ENCODE results near the gene PIK3R6.

The PIK3R6 gene

DNA sequence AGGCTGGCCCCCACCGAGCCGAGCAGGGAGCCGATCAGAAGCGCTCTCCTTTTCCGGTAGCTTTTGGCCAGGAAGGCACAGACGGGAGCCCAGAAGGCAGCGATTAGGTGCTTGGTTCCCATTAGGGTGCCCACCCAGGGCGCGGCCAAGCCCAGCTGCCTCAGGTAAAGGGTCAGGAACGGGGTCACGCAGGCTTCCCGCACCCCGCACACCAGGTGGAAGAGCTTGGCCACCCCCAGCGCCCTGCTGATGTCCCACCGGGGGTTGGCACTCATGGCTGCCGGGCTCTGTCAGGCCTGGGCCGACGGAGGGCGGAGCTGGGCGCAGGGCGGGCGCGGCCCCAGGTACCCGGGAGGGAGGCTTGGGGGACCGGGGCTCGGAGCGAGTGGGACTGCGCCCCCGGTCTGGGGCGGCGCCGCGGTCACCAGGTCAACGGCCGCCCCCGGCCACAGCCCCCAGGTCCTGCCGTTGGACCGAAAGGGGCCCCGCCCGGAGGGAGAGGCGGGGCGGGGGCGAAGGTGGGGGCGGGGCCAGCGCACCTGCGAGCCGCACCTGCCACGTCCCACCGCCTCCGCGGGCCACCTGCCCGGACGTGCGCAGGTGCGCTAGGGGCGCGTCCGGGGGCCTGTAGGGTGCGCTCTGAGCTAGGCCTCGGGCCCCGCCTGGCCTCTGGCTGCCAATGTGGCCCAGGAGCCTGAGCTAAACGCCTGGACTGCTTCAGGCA is 68.5 kb downstream of the PIK3R6 start, which contains the start of gene MFSD6L:
Gene MFSD6L (minus strand): TSS at position 520 of the 724 bp plus-strand sequence. CDS start 245 bp downstream, at position 275.
- no peaks in the 10 kb centered on the region for H3K9me3 Mint-ChIP-seq
- no peak within 1 kb of the TSS for H3K4me3 Mint-ChIP-seq
- DNase-seq: no peak
- no peaks in the 10 kb centered on the region for H3K36me3 Mint-ChIP-seq (ENCODE audit: low read depth)
- H3K27me3 Mint-ChIP-seq: no peaks in the 10 kb centered on the region
- no peak within 1 kb of the TSS for H3K27ac Mint-ChIP-seq
- no peaks in the 10 kb centered on the region for H3K4me1 Mint-ChIP-seq (ENCODE audit: low read depth)

DNA sequence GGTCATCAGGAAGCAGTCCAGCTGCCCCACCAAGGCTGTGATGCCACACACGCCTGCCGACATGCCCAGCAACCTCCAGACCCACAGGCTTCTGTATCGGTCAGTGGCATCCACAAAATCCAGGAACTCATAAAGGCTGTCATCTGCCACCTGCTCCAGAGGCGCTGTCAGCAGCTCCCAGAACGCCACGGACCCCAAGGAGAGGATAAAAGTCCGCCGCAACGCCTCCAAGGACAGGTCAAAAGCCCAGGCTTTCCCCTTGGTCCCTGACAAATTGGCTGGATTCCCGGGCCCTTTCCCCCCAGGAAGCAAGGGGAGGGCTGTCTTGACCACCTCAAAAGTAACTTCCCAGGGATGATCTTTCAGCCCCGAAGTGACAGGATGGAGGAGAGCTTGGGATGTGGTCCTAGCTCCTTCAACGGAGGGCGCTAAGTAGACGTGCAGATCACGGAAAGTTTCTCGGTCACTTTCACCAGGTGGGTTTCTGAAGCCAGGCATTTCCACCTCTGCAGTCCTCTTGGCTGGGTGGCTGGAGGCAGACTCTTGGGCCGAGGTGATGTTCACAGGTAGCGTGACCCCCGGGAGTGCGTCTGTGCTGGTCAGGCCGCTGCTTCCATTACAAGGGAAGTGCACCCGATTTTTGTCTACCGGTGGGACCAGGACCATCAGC is 69.2 kb downstream of the PIK3R6 start:
- Mint-ChIP-seq H3K4me1 (ENCODE audit: low read depth) (no peaks in the 10 kb centered on the region), H3K9me3 (no peaks in the 10 kb centered on the region), H3K36me3 (ENCODE audit: low read depth) (no peaks in the 10 kb centered on the region)

DNA sequence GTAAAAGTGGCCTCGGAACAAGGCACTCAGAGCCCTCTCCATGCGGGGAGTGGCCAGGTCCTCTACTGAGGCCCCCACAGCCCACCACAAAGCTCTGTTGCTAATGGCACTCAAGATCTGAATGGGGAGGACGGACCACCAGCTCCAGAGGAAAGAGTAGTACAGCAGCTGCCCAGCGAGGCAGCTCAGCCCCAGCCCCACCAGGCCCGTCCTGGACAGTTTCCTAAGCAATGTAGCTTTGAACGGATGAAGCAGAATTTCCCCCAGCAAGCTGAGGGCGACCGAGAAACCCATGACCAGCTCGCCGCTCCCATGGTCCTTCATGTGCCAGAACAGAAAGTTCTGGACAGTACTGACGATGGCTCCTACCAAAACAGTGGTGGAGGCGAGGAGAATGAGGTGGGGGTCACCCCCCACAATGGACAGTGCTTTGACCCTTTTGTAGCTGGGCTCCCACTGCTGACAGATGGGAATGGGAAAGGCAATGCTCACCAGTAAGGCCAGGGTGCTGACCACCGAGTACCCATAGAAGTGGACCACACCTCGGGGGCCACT is 69.8 kb downstream of the PIK3R6 start:
- no peaks in the 10 kb centered on the region for H3K27me3 Mint-ChIP-seq
- H3K27ac Mint-ChIP-seq: no peak overlapping the region
- no peak overlapping the region for H3K4me3 Mint-ChIP-seq
- DNase-seq: no peak
- H3K36me3 Mint-ChIP-seq (ENCODE audit: low read depth): no peaks in the 10 kb centered on the region
- H3K9me3 Mint-ChIP-seq: no peaks in the 10 kb centered on the region
- no peaks in the 10 kb centered on the region for H3K4me1 Mint-ChIP-seq (ENCODE audit: low read depth)

More for the DNA sequence above, 69.2 kb downstream of the PIK3R6 start:
- H3K27me3 Mint-ChIP-seq: no peaks in the 10 kb centered on the region
- no peak overlapping the region for H3K27ac Mint-ChIP-seq
- H3K4me3 Mint-ChIP-seq: no peak overlapping the region
- no peak for DNase-seq

DNA sequence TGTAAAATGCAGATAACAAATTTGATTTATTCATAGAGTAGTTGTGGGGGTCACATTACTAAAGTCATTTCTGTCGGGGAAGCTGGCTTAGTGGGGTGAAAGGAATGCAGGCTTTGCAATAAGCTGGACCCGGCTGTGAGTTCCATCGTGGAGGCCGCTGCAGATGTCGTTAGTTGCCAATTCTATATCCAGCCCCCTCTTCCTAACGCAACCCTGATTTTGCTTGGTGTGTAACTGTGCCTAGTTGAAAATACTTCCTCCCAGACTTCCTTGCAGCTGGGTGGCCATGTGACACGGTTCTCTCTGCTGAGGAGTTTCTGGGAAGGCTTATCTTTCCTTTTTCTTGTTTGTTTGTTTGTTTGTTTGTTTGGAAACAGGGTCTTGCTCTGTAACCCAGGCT is 72.8 kb downstream of the PIK3R6 start:
- Mint-ChIP-seq H3K36me3 (ENCODE audit: low read depth) (no peaks in the 10 kb centered on the region), H3K4me1 (ENCODE audit: low read depth) (peaks cover 3% of the 10 kb centered on the region), H3K27me3 (no peaks in the 10 kb centered on the region), H3K4me3 (no peak overlapping the region), H3K9me3 (peaks cover 10% of the 10 kb centered on the region), H3K27ac (no peak overlapping the region)
- no peak for DNase-seq

DNA sequence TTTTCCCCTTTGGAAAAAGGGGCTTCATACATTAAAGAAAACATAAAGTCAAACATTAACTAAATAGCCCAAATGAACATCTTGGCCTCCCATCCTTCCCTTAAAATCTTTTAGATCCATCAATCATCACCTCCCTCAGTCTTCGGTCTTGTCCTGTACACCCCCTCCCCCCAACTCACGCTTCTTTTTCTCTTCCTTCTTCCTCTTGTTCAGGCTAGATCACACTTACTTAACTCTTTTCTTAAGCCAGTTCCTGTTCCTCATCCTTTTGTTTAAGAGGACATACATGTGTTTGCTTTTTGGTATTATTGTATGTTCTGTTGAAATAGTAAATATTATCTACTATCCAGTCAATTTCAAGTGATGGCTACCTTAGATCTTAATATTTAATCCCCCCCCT is 73.8 kb downstream of the PIK3R6 start:
- H3K27ac Mint-ChIP-seq: no peak overlapping the region
- peaks cover 10% of the 10 kb centered on the region for H3K9me3 Mint-ChIP-seq
- H3K4me1 Mint-ChIP-seq (ENCODE audit: low read depth): peaks cover 3% of the 10 kb centered on the region
- H3K36me3 Mint-ChIP-seq (ENCODE audit: low read depth): no peaks in the 10 kb centered on the region
- no peaks in the 10 kb centered on the region for H3K27me3 Mint-ChIP-seq
- no peak overlapping the region for H3K4me3 Mint-ChIP-seq
- DNase-seq: no peak

DNA sequence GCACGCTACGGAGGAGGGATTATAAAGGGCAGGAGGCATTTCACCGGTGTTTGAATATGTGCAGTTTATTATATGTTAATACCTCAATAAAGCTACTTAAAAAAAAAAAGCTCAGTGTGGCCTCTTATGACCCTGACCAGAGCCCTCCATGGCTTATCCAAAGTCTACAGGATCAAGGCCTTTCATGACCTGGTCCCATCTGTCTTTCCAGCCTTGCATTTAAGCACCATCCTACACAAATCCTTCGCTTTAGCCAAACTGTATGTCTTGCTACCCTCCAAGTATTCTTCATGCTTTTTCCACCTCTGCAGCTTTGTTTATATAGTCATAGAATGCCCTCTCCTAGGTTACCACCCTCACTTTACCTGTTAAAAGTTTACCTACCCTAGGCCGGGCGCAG is 74.8 kb downstream of the PIK3R6 start:
- H3K27ac Mint-ChIP-seq: no peak overlapping the region
- H3K27me3 Mint-ChIP-seq: no peaks in the 10 kb centered on the region
- no peak for DNase-seq
- no peaks in the 10 kb centered on the region for H3K36me3 Mint-ChIP-seq (ENCODE audit: low read depth)
- H3K9me3 Mint-ChIP-seq: peaks cover 10% of the 10 kb centered on the region
- H3K4me3 Mint-ChIP-seq: no peak overlapping the region
- peaks cover 3% of the 10 kb centered on the region for H3K4me1 Mint-ChIP-seq (ENCODE audit: low read depth)

DNA sequence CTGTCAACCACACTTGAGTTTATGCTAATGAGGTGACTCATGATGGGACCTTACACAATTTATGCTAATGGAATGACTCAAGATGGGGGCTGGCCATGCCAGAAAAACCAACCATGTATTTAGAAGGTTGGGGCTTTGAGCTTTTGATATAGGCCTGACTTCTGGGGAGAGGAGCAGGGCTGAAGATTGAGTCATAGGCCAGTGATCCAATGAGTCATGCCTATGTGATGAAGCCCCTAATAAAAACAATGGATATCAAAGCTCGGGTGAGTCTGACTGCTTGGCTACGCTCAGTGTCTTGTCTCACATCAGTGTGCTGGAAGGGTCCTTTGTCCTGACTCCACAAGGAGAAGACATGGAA is 75.6 kb downstream of the PIK3R6 start:
- Mint-ChIP-seq H3K36me3 (ENCODE audit: low read depth) (no peaks in the 10 kb centered on the region), H3K9me3 (peaks cover 10% of the 10 kb centered on the region), H3K27me3 (no peaks in the 10 kb centered on the region), H3K4me1 (ENCODE audit: low read depth) (peaks cover 3% of the 10 kb centered on the region), H3K4me3 (no peak overlapping the region), H3K27ac (no peak overlapping the region)
- no peak for DNase-seq

DNA sequence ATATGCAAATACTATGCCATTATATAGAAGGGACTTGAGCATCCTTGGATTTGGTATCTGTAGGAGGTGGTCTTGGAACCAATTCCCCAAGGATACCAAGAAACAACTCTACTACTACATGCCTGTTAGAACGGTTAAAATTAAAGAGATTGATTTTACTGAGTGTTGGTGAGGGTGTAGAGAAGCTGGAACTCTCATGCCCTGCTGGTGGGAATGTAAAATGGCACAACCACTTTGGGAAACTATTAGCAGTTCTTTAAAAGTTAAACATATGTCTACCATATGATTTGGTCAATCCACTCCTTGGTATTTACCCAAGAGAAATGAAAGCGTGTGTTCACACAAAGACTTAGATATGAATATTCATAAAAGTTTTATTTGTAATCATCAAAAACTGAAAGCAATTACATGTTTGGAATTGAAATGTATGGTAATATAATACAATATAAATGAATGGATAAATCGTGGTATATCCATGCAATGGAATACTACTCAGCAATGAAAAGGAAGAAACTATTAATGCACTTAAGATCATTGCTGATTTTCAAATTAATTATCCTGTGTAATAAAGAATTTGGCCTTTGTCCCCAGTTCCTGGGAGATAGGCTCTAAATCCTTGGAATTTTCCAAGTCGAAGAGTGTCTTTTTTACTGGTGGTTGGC is 76.1 kb downstream of the PIK3R6 start:
- H3K4me3 Mint-ChIP-seq: no peak overlapping the region
- no peak for DNase-seq

DNA sequence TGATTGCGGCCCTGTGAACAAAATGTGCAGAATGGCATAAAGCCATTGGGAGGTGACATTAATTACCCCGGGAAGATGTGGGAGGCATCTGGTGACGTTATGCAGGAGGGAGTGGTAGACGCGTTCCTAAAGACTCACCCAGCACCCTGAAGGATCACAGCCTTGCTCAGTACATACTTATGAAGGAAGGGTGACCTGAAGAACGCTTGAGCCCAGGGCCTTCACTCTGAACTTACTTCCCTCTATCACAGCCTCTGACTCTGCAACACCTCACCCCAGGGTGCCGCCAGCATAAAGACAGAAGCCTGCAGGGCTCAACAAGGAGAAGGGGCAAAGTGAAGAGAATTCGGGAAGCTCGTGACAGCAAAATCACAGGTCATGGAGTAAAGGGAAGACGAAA is 77.7 kb downstream of the PIK3R6 start:
- Mint-ChIP-seq H3K27me3 (no peaks in the 10 kb centered on the region), H3K9me3 (peaks cover 10% of the 10 kb centered on the region), H3K4me1 (ENCODE audit: low read depth) (peaks cover 3% of the 10 kb centered on the region), H3K4me3 (no peak overlapping the region), H3K27ac (no peak overlapping the region), H3K36me3 (ENCODE audit: low read depth) (no peaks in the 10 kb centered on the region)
- DNase-seq: no peak

More for the DNA sequence above, 76.1 kb downstream of the PIK3R6 start:
- no peaks in the 10 kb centered on the region for H3K36me3 Mint-ChIP-seq (ENCODE audit: low read depth)
- H3K9me3 Mint-ChIP-seq: peaks cover 10% of the 10 kb centered on the region
- no peak overlapping the region for H3K27ac Mint-ChIP-seq
- H3K27me3 Mint-ChIP-seq: no peaks in the 10 kb centered on the region
- peaks cover 3% of the 10 kb centered on the region for H3K4me1 Mint-ChIP-seq (ENCODE audit: low read depth)

DNA sequence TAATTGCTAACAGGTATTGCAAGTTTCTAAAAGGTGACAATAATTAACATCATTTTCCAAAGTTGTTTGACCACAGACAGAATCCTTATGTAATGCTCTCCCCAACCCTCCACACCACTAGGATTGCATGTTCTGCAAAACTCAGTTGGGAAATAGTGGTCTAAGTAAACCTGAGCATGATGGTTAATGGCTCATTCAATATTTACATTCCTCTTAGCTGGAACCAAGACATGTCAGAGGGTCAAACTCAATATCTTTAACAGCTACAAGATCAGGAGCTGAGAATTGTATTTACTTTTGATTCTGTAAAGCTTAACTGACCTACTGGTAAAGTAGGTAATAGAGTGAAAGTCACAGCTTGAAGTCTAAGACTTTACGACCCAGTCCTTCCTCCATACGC is 78.5 kb downstream of the PIK3R6 start:
- H3K36me3 Mint-ChIP-seq (ENCODE audit: low read depth): no peaks in the 10 kb centered on the region
- H3K4me1 Mint-ChIP-seq (ENCODE audit: low read depth): peaks cover 3% of the 10 kb centered on the region
- DNase-seq: no peak
- no peak overlapping the region for H3K27ac Mint-ChIP-seq
- peaks cover 10% of the 10 kb centered on the region for H3K9me3 Mint-ChIP-seq
- H3K27me3 Mint-ChIP-seq: no peaks in the 10 kb centered on the region
- no peak overlapping the region for H3K4me3 Mint-ChIP-seq

DNA sequence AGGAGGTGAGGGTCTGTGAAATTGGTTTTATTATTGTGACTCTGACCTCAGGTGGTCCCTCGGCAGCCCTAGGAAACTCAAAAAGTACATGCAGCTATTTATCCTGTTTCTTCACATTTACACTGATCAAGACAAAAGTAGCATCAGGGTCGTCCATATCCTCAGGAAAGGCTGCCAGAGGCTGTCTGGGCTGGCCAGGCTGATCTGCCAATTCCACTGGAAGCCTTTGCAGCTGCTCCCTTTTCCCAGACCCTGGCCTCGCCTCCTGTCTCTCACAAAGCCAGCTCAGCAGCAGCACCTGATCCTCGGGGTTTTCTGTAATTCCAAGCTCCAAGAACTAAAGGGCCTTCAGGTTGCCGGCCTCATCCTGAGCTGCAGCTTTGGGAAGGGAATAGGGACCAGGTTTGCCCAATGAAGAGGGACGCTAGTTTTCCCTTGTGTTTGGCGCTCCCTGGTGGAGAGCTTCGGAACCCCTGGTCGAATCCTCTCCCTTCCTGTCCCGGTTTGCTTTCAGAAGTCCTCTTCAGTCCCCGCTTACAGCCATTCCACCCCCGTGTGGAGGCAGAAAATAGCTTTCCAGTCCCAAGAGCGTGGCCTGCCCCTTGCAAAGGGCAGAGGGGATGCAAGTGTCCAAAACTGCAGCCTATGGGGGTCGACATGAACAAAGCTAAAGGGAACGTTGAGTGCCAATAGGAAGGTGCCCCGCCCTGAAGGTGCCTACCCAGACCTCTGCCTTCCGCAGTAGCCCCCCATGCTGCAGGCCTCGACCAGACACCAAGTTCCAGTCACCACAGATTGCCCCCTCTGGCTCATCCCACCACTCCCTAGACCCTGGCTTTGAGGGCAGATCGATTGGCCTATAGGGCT is 81.7 kb downstream of the PIK3R6 start:
- H3K27me3 Mint-ChIP-seq: no peaks in the 10 kb centered on the region
- H3K4me1 Mint-ChIP-seq (ENCODE audit: low read depth): peaks cover 1% of the 10 kb centered on the region
- peak; percentile 77 for DNase-seq
- no peak overlapping the region for H3K27ac Mint-ChIP-seq
- H3K9me3 Mint-ChIP-seq: no peaks in the 10 kb centered on the region
- no peak overlapping the region for H3K4me3 Mint-ChIP-seq
- no peaks in the 10 kb centered on the region for H3K36me3 Mint-ChIP-seq (ENCODE audit: low read depth)

DNA sequence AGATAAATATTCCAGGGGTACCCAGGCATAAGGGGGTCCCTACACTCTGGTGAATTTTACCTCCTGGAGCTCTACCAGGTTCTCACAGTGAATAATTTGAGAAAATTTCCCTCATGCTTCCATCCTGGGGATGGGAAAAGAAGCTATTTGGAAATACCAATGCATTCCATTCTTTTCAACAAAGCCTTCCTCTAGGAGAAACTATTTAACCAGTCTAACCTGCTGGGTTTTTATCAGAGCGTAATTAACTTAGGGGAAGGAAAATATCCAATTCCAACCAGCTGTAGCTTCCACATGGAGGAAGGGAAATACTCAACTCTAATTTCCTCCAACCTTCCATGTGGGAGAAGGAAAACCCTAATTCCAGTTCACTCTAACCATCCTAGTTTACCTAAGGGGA is 85.3 kb downstream of the PIK3R6 start:
- Mint-ChIP-seq H3K36me3 (ENCODE audit: low read depth) (no peaks in the 10 kb centered on the region), H3K4me3 (no peak overlapping the region), H3K4me1 (ENCODE audit: low read depth) (peaks cover 1% of the 10 kb centered on the region), H3K27ac (no peak overlapping the region), H3K27me3 (no peaks in the 10 kb centered on the region), H3K9me3 (no peaks in the 10 kb centered on the region)
- DNase-seq: no peak

DNA sequence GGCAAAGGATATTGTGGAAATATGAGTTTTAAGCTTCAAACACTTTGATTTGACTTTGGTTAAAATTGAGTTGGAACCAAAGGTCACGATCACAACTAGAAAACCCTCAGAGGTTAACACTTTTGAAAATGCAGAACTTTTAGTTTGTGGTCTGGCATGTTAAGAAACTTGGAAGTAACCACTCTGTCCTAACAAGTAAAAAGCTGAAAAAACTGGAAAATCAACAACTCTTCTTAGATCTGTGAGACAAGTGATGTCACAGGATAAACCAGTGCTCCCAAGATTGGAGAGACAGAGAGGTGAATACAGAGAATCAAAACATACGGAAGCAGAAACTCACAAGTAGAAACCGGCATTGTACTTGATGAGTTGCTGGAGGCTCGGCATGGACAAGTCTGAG is 85.7 kb downstream of the PIK3R6 start:
- H3K4me3 Mint-ChIP-seq: no peak overlapping the region
- H3K36me3 Mint-ChIP-seq (ENCODE audit: low read depth): no peaks in the 10 kb centered on the region
- H3K27me3 Mint-ChIP-seq: no peaks in the 10 kb centered on the region
- DNase-seq: no peak
- no peaks in the 10 kb centered on the region for H3K9me3 Mint-ChIP-seq
- no peak overlapping the region for H3K27ac Mint-ChIP-seq
- peaks cover 1% of the 10 kb centered on the region for H3K4me1 Mint-ChIP-seq (ENCODE audit: low read depth)

DNA sequence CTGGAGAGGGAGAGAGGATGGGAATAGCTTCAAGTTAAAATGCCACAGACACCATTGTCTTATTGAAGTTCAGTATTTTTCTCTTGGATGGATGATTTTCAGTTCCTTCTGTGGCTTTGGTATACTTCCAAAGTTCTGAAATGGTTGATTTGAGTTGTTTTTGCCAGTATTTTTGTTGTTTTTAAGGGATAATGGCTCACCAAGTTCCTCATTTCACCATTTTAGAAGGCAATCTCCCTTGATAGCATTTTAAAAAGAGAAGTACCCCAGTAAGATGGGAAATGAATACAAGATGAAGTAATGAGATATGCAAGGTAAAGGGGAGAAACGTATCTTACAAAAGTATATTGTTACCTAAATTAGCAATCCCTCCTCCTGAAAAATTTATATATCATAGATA is 90.6 kb downstream of the PIK3R6 start:
- Mint-ChIP-seq H3K4me3 (no peak overlapping the region), H3K27ac (no peak overlapping the region), H3K4me1 (ENCODE audit: low read depth) (peaks cover 1% of the 10 kb centered on the region), H3K36me3 (ENCODE audit: low read depth) (no peaks in the 10 kb centered on the region), H3K9me3 (peaks cover 4% of the 10 kb centered on the region), H3K27me3 (peaks cover 19% of the 10 kb centered on the region)
- DNase-seq: no peak

Measured in activated T-cell treated with anti-CD3 and anti-CD28 coated beads, Interleukin-2, amount 50 U/mL, for 24 hours (primary cell).